CD4-positive, alpha-beta T cell treated with Interleukin-12 subunit alpha and Interleukin-12 subunit beta, for 1 hour (primary cell): Measurements from ENCODE around the gene CELA3B.
"Not testable (repeated sequence)": the region's sequence is repeated elsewhere in the genome, so short reads cannot be mapped to it uniquely, and the experiment has no call there.

ENCODE experiments used
- DNase-seq: peaks from one replicate; pipeline ENCODE4 v3.0.0-alpha.2; 2020

The CELA3B gene

DNA sequence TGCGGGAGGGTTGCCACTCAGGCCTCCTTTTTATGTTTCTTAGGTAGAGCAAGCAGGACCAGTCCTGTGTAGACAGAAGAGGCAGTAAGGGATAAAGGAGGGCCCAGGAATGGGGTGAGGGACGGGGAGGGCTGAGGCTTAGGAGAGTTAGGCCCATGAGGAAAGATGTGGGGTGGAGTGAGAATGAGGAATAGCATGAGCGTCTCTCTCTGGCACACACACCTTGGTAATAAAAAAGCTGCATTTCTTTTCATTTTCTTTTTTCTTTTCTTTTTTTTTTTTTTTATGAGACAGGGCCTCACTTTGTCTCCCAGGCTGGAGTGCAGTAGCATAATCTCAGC lies 32.1 kb upstream of the CELA3B start:
- no peak for DNase-seq

DNA sequence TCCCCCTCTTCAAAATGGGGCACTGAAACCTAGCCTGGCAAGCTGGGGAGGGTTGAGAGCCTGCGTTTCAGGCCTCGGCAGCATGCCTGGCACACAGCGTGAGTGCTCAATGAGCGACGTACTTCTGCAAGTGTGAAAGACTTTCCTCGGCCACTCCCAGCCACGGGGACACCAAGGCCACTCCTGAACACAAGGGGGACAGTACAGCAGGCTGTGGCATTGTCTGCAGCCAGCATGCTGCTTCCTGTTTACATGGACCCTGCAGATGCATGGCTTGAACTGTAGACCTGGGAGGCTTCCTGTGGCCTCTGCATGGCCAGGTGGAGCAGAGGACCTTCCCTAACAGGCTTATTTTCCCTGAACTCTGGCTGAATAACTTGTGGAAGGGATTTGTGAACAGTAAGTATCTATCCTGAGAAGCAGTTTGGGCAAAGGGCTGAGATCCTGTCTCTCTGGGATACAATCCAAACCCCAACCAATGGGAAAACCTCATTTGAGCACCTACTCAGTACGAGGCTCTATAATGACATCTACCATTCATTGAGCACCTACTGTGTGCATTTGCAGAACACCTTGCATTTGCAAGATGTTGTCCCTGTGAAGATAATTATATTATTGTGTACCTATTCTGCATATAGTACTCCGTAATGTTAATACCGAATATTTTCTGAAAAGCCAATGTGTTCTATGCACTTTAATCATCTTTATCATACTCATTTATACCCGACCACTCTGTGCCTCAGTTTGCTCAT lies 29.8 kb upstream of the CELA3B start:
- no peak for DNase-seq

DNA sequence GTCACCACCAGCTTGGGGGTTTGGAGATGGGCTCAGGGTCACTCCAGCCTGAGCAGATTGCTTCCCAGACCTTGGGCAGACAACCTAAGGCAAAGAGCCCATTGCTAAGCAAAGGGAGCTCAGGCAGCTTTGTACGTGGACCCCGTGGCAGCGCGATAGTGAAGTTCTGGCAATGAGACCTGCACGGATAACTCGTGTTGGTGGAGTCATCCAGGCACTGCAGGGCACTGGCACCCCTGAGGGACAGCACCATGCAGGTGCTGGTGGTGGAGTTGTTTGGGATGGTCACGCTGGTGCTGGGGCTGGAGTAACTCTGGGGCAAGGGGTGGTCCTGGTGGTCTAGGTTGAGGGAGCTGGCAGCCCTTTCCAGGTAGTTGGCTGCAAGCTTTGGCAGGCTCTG lies 26.1 kb upstream of the CELA3B start:
- DNase-seq, result no peak

DNA sequence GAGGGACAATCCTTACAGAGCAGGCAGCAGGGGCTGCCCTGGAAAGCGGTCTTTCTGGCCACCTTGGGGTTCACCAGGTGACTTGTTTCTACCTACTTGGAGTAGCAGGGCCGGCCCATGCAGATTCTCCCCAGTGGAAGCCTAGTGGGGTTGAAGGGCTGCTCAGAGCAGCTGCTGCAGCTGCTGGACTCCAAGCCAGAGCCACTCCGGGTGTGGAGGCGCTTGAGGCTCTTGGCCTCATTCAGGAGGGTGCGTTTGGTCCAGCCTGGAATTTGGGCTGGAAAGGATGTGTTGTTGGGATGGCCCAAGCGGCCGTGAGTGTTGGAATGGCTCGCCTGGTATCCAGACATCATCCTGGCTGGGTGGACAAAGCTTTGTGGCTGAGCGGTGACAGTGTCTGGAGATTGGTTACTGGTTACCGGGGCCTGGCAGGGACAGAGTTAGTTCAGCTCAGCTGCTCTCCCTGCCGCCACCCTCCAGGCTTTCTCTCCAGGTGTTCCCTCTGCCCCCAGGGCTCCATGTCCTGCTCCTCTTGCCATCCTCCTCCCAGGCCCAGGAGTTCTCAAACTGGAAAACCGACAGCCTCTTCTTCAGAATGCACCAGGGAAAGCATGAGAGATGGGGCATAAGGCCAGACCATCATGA lies 25.5 kb upstream of the CELA3B start:
- DNase-seq, result no peak

DNA sequence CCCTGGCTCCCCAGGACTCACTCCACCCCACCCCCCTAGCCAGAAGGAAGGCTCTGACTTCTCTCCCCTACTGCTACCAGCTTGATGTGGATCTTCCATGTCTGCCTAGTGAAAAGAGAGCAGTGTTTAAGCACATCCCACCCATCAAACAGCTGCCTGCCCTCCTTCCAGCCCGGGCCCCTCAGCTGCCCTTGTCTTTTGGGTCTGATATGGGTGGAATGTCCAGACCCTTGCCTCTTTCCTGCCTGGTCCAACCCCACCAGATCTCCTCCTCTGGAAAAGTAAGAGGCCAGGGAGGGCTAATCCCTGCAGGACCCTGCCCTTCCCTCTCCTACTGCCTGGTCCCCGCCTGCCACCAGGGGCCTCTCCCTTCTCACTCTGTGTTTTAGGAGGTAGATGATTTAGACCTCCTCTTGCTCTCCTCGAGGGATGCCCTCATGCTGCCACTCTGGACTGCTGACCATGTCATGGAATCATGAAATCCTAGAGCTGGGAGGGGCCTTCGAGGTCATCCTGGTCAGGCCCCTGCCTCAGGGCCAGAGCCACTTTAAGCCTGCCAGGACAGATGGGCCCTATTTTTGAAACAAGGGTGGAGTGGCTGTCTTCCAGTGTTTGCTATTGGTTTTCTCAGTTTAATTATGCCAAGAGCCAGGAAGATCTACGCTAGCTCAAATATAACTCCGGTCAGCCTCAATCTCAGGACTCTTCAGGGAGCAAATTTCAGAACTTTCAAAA lies 23.9 kb upstream of the CELA3B start:
- no peak for DNase-seq

DNA sequence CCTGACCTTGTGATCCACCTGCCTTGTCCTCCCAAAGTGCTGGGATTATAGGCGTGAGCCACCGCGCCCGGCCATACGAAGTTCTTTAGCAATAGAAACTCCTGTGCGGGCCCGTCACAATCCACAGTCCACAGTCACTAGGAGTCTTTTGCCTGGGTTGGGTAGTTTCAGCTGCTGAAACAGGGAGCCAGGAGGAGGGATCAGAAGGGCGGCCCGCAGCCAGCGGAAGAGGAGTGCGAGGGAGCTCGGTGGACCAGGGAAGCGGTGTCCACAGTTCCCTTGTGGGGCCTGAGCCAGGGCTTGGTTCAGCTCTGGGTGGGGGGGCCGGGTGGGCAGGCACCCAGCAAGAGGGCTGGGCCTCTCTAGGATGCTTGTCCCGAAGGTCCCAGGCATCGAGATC lies 21.8 kb upstream of the CELA3B start:
- no peak for DNase-seq

DNA sequence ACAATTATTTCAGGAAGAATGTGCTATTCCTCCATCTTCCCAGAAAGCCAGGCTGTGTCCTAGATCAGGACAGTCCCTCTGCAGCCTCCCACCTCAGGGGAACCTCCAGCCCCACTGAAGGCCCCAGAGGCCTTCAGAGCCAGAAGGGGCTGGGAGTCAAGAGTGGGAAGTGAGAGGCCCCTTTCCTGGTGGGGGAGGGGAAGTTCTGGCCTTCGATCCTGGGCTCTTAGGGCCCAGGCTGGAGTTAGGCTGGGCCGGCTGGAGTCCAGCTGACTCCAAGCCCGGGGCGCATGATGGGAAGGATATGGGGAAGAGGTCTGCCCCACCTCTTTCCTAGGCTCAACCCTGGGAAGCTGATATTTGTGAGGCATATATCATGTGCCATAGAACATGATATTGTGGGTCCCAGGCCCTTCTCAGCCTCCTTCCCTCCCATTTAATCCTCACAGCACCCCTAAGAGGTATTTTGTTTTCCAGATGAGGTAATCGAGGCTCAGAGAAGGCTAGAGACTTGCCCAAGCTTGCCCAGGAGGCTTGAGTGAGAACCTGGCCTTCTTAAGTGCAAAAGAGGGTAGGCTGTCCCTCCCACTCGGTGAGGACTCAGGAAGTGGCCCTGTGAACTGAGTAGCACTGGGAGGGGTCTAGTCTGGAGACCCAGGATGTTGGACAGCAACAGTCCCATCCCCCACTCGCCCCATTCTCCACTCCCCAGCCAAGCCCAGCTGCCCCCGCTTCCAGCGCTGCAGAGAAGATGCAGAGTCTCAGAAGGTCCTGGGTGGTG lies 21.1 kb upstream of the CELA3B start:
- no peak for DNase-seq

DNA sequence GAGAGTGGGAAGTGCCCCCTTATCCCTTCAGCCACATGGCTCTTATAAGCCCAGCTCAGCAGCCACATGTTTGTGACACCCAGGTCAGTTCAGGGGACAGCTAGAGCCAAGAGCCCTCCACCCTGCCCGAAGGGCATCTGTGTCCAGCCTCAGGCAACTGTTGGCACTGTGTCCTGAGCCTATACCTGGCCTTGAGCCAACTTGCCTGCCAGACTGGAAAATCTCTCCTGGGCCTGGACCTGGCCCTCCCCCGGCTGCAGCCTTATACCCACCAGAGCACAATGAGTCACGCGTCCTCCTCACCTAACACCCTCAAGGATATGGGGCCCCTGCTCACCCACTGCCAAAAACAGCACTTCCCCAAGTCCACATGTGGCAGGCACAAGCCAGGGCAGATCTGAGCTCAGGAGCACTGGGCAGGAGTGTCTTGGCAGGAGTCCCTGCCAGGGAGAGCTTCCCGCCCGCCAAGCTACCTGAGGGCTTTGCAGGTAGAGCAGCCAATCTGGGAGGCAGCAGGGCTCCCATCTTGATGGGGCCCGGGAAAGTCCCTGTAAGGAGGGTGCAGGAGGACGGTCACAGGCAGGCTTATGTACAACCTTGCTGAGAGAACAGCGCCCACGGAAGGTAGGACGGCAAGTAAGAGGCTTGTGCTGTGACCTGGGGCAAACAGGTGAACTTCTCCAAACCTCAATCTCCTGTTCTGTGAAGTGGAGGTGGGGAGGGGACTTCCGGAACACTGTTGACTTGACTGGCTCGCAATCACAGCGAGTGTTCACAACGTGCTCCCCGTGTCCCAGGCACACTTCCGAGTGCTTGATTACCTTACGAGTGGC lies 19.9 kb upstream of the CELA3B start:
- DNase-seq, result peak; percentile 77

DNA sequence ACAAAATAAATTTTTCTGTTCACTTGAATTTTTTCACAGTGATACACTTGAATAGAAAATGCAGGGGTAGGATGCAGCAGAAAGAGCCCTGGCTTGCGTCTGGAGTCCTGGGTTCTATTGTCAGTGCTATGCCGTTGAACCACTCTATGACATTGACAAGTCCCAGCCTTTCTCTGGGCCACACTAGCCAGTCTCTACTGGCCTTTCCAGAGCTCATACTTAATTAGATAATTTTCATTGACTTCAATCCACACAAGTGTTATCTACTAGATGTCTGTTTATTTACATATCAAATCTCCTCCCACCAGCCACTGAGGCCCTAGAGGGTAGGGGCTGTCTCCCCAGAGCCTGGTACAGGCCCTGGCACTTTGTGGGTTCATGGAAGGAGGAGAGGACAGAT lies 15.5 kb upstream of the CELA3B start:
- DNase-seq, result no peak

DNA sequence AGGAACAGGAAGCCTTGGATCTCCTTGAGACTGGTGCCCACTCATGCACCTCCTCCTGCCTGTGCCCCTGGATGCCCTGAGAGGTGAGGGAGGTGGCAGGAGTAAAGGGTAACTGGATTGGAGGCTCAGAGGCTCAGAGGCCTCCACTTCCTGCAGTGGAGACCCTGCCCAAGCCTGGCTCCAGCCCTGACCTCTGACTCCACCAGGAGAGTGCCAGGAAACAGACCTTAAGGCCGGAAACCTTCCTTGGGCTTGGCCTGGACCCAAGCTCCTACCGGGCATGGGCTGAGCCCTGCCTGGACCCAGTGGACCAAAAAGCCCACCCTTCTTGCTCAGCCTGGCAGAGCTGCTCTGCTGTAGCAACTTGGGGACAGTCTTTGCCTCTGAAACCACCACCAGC lies 15.0 kb upstream of the CELA3B start:
- DNase-seq, result no peak

DNA sequence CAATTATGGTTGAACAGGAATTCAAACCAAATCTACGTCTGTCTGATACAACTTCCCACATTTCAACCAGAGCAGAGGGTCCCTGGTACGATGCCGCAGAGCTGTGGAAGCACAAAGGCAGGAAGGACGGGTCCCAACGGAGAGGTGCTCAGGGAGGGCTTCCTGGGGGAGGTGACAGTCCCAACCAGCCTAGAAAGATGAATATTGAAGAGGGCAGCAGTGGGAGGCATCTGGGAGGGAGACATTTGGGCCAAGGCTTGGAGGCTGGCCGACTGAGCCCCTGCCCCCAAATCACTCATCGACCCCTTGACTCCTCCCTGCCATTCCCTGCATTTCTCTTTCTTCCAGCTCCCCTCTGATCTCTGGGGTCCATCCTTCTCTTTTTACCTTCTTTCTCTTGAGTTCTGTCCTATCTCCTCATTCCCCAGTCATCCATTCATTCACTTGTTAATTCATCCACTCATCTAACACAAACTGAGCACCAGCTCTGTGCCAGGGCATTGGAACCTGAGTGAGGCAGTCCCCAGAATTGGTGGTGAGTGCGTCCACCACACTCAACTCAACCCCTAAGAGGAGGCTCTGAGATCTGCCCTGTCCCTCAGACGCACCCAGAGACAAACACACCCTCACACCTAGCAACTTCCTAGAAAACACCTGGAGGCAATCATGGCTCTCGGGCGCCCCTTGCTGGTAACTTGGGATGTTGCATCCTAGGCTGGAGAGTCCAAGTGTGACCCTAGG lies 13.2 kb upstream of the CELA3B start:
- DNase-seq, result peak; percentile 81

DNA sequence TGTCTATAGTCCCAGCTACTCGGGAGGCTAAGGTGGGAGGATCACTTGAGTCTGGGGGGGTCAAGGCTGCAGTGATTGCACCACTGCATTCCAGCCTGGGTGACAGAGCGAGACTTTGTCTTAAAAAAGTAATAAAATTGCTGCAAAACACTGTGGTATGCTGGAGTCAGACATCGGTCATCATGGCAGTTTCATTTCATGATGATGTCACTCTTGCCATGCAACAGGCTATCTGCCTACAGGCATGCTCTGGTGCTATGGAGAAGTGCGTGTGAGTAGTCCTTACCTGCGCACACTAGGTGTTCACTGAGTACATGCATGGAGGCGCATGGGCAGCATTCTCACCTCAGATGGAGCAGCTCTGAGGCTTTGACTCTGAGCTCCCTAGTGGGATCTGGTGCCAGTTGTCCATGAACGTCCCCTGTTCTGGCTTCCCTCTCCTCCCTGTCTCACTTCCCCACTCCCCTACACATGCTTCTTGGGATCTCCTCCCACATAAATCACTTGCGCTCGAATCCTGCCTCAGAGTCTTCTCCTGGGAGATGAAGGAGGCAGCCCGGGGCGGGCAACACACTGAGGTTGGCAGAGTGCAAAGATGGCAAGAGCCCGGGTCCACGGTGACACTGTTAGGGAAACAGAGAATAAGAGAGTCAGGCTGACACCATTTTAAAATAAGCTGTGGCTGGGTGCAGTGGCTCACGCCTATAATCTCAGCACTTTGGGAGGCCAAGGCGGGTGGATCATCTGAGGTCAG lies 10.4 kb upstream of the CELA3B start:
- DNase-seq, result no peak

DNA sequence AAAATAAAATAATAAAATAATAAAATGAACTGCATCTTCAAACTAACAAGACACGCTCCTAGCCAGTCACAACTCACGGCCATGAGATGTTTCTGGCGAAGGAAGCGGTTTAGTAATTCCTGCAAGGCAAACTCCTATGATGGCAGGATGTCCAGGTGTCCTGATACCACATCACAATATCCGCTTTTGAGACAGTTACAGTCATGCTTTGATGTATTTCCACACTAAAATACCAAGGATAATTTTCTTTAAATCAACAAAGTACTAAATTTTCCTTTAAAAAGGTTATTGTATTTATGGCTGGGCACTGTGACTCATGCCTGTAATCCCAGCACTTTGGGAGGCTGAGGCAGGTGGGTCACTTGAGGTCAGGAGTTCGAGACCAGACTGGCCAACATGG lies 9.6 kb upstream of the CELA3B start:
- not testable (repeated sequence) for DNase-seq

DNA sequence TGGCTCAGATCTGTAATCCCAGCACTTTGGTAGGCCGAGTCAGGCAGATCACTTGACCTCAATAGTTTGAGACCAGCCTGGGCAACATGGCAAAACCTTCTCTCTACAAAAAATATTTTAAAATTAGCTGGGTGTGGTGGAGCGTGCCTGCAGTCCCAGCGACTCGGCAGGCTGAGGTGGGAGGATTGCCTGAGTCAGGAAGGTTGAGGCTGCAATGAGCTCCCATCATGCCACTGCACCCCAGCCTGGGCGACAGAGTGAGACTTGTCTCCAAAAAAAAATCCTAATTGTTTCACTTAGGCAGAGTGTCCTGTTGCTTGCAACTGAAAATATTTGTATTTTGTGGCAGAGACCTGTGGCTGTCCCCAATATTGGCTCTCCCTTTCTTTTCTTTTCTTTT lies 7.8 kb upstream of the CELA3B start:
- not testable (repeated sequence) for DNase-seq

DNA sequence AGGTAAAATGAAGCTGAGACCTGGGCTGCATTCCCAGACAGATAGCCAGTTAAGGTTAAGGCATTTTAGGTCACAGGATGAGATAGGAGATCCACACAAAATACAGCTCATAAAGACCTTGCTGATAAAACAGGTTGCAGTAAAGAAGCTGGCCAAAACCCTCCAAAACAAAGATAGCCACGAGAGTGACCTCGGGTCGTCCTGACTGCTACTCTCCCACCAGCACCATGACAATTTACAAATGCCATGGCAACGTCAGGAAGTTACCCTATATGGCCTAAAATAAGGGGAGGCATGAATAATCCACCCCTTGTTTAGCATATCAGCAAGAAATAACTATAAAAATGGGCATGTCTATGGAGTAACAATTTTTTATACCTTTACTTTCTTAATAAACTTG lies 6.3 kb upstream of the CELA3B start:
- DNase-seq, result not testable (repeated sequence)

DNA sequence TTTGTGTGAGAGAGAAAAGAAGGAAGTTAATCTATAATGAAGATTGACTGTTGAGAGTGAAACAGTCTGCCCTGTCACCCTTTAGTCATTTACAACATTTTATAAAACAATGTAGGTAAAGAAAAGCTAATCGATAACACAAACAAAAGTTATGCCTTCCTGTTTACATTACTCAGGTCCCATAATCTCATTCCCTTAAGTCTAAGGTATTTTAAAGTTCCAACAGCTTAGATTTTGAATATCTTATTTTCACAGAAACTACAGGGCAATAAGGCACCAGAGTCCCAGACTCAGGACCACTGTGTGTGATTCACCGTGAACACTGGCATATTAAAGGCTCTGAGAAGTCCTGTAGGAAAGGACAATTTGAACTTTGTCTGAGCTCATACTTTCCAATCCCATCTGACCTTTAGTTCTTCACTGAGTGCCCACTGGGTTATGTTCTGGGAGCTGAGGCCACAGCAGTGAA lies 3.8 kb upstream of the CELA3B start:
- not testable (repeated sequence) for DNase-seq

DNA sequence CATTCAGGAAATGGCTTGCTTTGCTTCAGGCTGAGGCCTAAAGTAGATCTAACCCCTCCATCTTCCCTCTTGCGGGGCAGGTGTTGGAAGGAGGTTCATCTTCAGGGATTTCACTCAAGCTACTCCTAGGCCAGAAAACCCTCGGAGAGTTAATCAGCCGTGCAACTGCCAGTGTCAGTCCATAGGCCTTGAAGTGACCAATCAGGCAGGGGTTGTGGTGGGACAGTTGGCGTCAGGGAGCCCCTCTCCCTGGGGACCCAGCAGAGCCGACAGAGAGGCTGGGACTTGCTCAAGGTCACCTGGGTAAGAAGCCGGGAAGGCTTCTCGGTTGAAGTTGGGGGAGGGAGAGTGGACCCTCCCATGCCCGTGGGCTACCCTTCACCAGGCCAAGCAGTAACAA lies 2.9 kb upstream of the CELA3B start:
- not testable (repeated sequence) for DNase-seq

DNA sequence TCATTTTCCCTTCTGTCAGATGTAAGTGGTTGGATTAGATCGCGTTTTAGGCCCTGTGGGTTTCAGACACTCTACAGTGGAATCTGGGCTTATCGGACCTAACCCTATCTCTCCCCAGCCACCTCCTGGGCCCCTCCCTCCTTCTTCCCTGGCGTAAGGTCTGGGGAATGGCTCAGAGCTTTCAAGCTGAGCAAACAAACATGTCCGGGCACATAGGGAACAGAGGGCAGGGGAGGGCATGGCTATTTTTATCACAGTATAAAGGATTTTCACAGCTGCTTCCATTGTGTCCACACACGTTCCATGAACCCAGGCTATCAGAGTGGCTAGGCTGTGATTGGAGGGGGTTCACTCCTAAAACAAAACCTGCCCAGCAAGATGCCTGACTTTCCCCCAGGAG lies 2.1 kb upstream of the CELA3B start:
- not testable (repeated sequence) for DNase-seq

DNA sequence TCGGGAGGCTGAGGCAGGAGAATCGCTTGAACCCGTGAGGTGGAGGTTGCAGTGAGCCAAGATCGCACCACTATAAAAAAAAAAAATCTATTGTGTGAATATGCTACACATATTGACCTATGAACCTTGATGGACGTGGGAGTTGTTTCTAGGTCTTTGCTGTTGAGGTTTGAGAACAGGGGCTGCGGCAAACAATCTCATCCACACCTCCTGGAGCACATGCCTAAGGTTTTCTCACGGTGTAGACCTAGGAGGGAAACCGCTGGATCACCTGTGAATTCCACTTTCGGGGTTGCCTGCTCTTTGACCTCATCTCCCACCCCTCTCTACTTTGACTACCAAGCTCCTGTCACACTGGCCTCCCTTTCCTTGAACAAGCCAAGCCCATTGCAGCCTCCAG lies 1.5 kb upstream of the CELA3B start:
- not testable (repeated sequence) for DNase-seq

DNA sequence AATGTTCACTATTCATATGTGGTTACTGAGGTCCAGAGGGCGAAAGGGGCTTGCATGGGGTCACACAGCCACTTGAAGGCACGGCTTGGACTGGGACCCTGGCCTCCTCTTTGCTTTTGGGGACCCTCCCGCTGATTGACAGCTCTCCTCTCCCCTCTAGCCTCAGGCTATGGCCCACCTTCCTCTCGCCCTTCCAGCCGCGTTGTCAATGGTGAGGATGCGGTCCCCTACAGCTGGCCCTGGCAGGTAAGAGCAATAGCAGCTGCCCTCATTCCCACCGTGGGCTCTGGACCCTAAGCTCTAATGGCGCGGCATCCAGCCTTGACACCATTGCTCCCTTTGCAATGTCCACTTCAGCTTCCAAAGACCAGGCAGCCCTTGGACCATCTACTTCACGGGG lies 1.4 kb downstream of the CELA3B start:
- DNase-seq, result not testable (repeated sequence)
